GM18861 (cell line): ENCODE measurements around the gene RABGAP1L.
A peak's percentile ranks its signal among the peaks of the same experiment; 100 is the strongest.

ENCODE experiments used
- ATAC-seq: cut with Tn5 transposase; IDR thresholded peaks from one replicate; pipeline ENCODE4 v1.9.1; 2021; ENCODE audit not compliant: unreplicated experiment

RABGAP1L gene

GRCh38 chr1:174954073-174954460, 794.7 kb downstream of the RABGAP1L start:
- peak; percentile 11 for ATAC-seq

GRCh38 chr1:174954671-174955669, 795.6 kb downstream of the RABGAP1L start:
- ATAC-seq, result no peak

- ATAC-seq, result no peak
Observed at GRCh38 chr1:174956086-174956485, 796.8 kb downstream of the RABGAP1L start.

GRCh38 chr1:174956976-174957375, 797.7 kb downstream of the RABGAP1L start:
- ATAC-seq, result no peak

GRCh38 chr1:174957829-174958228, 798.5 kb downstream of the RABGAP1L start:
- no peak for ATAC-seq

GRCh38 chr1:174958396-174958795, 799.1 kb downstream of the RABGAP1L start:
- ATAC-seq, result no peak

- ATAC-seq, result no peak
Observed at GRCh38 chr1:174960362-174960761, 801.0 kb downstream of the RABGAP1L start.

- ATAC-seq, result no peak
Observed at GRCh38 chr1:174963529-174964125, 804.3 kb downstream of the RABGAP1L start.

GRCh38 chr1:174964261-174964971, 805.1 kb downstream of the RABGAP1L start:
- ATAC-seq, result no peak

- ATAC-seq, result no peak
Observed at GRCh38 chr1:174964972-174965361, 805.6 kb downstream of the RABGAP1L start.

- ATAC-seq, result no peak
Observed at GRCh38 chr1:174965362-174966007, 806.2 kb downstream of the RABGAP1L start.

- no peak for ATAC-seq
Observed at GRCh38 chr1:174966008-174966572, 806.8 kb downstream of the RABGAP1L start.

- ATAC-seq, result no peak
Observed at GRCh38 chr1:174967845-174968705, 808.8 kb downstream of the RABGAP1L start.

- peak; percentile 64 for ATAC-seq
Observed at GRCh38 chr1:174968750-174969244, 809.5 kb downstream of the RABGAP1L start.

- no peak for ATAC-seq
Observed at GRCh38 chr1:174969977-174970376, 810.7 kb downstream of the RABGAP1L start.

- no peak for ATAC-seq
Observed at GRCh38 chr1:174971466-174971865, 812.1 kb downstream of the RABGAP1L start.

- ATAC-seq, result no peak
Observed at GRCh38 chr1:174971902-174972301, 812.6 kb downstream of the RABGAP1L start.

- no peak for ATAC-seq
Observed at GRCh38 chr1:174974711-174975119, 815.4 kb downstream of the RABGAP1L start.

GRCh38 chr1:174975764-174976163, 816.4 kb downstream of the RABGAP1L start:
- ATAC-seq, result no peak
